CD4-positive, alpha-beta memory T cell (primary cell): Measurements from ENCODE around the gene ASPHD2. TPM values are rescaled to one million over a fixed set of nuclear protein-coding genes. Genes with fewer than 3 reads are reported as not detected.

Experiments used
- CTCF ChIA-PET: fragments of 350-600 bp; sonication (Branson Sonifier 250); formaldehyde crosslinking; loops from one replicate; lab custom pipeline; 2021; ENCODE audit warnings: inconsistent platforms; ENCODE audit not compliant: partially characterized antibody; lab: Charles Lee
- POLR2A ChIA-PET: fragments of 350-600 bp; sonication (Branson Sonifier 250); formaldehyde crosslinking; loops from one replicate; lab custom pipeline; 2021; ENCODE audit not compliant: partially characterized antibody; lab: Charles Lee
- DNase-seq, 5 donors: peaks; one replicate each; pipeline versions ENCODE4 v3.0.0 to v3.0.0-alpha.2; 2020 to 2022; ENCODE audit warnings: mixed read lengths in 1 of 5
- H3K27ac ChIP-seq: one replicate; pipeline ENCODE4 v1.7.0; 2013; ENCODE audit warnings: low read depth, low read length
- H3K27me3 ChIP-seq: 2 replicates; pipeline ENCODE4 v1.7.0; 2013; ENCODE audit warnings: mild to moderate bottlenecking, low read length, moderate library complexity; ENCODE audit not compliant: insufficient read depth
- H3K36me3 ChIP-seq: 2 replicates; pipeline ENCODE4 v1.7.0; 2013; ENCODE audit warnings: mild to moderate bottlenecking, low read length, moderate library complexity; ENCODE audit not compliant: insufficient read depth
- H3K4me1 ChIP-seq: 2 replicates; pipeline ENCODE4 v1.7.0; 2013; ENCODE audit warnings: mild to moderate bottlenecking, low read length, moderate library complexity; ENCODE audit not compliant: insufficient read depth
- H3K4me3 ChIP-seq, 2 donors: one replicate each; pipeline ENCODE4 v1.7.0; 2013; ENCODE audit warnings: low read length in 2 of 2, mild to moderate bottlenecking in 1 of 2
- H3K9me3 ChIP-seq, 2 donors: one replicate each; pipeline ENCODE4 v1.7.0; 2013; ENCODE audit warnings: low read length in 2 of 2, control low read depth in 1 of 2; ENCODE audit not compliant: control insufficient read depth in 1 of 2
- H3K27ac Mint-ChIP-seq, 7 donors: one replicate each; pipeline ENCODE4 v1.8.0; 2020 to 2021; ENCODE audit warnings: mixed read lengths in 7 of 7, mild to moderate bottlenecking in 6 of 7, inconsistent platforms in 3 of 7, moderate library complexity in 3 of 7
- H3K27me3 Mint-ChIP-seq, 2 donors: one replicate each; pipeline ENCODE4 v1.8.0; 2020 to 2021; ENCODE audit warnings: mixed read lengths in 2 of 2
- H3K36me3 Mint-ChIP-seq, 2 donors: one replicate each; pipeline ENCODE4 v1.8.0; 2020 to 2021; ENCODE audit warnings: mixed read lengths in 2 of 2, inconsistent platforms in 1 of 2, mild to moderate bottlenecking in 1 of 2
- H3K4me1 Mint-ChIP-seq, 4 donors: one replicate each; pipeline ENCODE4 v1.8.0; 2020 to 2021; ENCODE audit warnings: mixed read lengths in 4 of 4, mild to moderate bottlenecking in 1 of 4
- H3K4me3 Mint-ChIP-seq, 8 donors: one replicate each; pipeline ENCODE4 v1.8.0; 2020 to 2021; ENCODE audit warnings: mixed read lengths in 8 of 8, mild to moderate bottlenecking in 7 of 8, moderate library complexity in 6 of 8, inconsistent platforms in 3 of 8
- H3K9me3 Mint-ChIP-seq, 8 donors: one replicate each; pipeline ENCODE4 v1.8.0; 2020 to 2021; ENCODE audit warnings: mixed read lengths in 8 of 8, mild to moderate bottlenecking in 5 of 8, inconsistent platforms in 3 of 8, moderate library complexity in 1 of 8
- intact Hi-C: fragments of 100-400 bp; cut with micrococcal nuclease; formaldehyde crosslinking; loops from one replicate; pipeline ENCODE4 v1.15.1; 2023
- polyA plus RNA-seq, 2 donors: library from polyadenylated mRNA; unstranded; fragments of 300-500 nt; fragmentation: Illumina TruSeq; gene quantifications; one replicate each; pipeline ENCODE4 v1.2.3, GENCODE V29; 2021
- total RNA-seq, 2 experiments: library from RNA; stranded (reverse); gene quantifications; one replicate each; pipeline ENCODE4 v1.2.3, GENCODE V29; 2021

ASPHD2 gene
- total and polyA plus RNA-seq, 4 experiments from 2014 or later = 2.8 to 4.1 (median 4.0) TPM

GRCh38 chr22:26416256-26416655, 12.8 kb upstream of the ASPHD2 start:
- no peaks in the 10 kb centered on the region for H3K36me3 ChIP-seq
- no peak overlapping the region for H3K4me3 Mint-ChIP-seq
- no peaks in the 10 kb centered on the region for H3K4me1 Mint-ChIP-seq
- no peaks in the 10 kb centered on the region for H3K9me3 ChIP-seq
- no peak for DNase-seq
- no peak overlapping the region for H3K4me3 ChIP-seq
- H3K27ac Mint-ChIP-seq = no peak overlapping the region
- peaks cover 0 to 2% (median 0%) of the 10 kb centered on the region in 8 donors for H3K9me3 Mint-ChIP-seq
- H3K36me3 Mint-ChIP-seq = no peaks in the 10 kb centered on the region
- intact Hi-C loops = no loop called here
- ChIA-PET POLR2A (interaction anchor here (1.2 to 1.7 kb wide), 2 partner anchors 12 to 13 kb away, joined by 3 read pairs; partner anchors contain the start of gene ASPHD2), CTCF (interaction anchor here (1.3 kb wide), 1 partner anchor 45 kb away, joined by 3 read pairs; no protein-coding TSS in a partner anchor)
- H3K27ac ChIP-seq = no peak overlapping the region
- no peaks in the 10 kb centered on the region for H3K4me1 ChIP-seq
- H3K27me3 ChIP-seq = no peaks in the 10 kb centered on the region
- H3K27me3 Mint-ChIP-seq = peaks cover 5 to 16% of the 10 kb centered on the region in 2 donors

GRCh38 chr22:26416670-26417276, 12.3 kb upstream of the ASPHD2 start:
- no peak overlapping the region for H3K27ac Mint-ChIP-seq
- no peaks in the 10 kb centered on the region for H3K36me3 Mint-ChIP-seq
- POLR2A ChIA-PET = interaction anchor here (1.2 kb wide), 1 partner anchor 13 kb away, joined by 3 read pairs; the partner anchor contains the start of gene ASPHD2

GRCh38 chr22:26417406-26417805, 11.7 kb upstream of the ASPHD2 start:
- POLR2A ChIA-PET = interaction anchor here (1.2 kb wide), 1 partner anchor 12 kb away, joined by 3 read pairs; the partner anchor contains the start of gene ASPHD2
- H3K27me3 Mint-ChIP-seq = peaks cover 7 to 16% of the 10 kb centered on the region in 2 donors

More at GRCh38 chr22:26416670-26417276, 12.3 kb upstream of the ASPHD2 start:
- Mint-ChIP-seq H3K27me3 (peaks cover 5 to 16% of the 10 kb centered on the region in 2 donors), H3K4me3 (no peak overlapping the region), H3K9me3 (peaks cover 0 to 5% (median 0%) of the 10 kb centered on the region in 8 donors), H3K4me1 (no peaks in the 10 kb centered on the region)
- DNase-seq = no peak
- no peak overlapping the region for H3K4me3 ChIP-seq
- H3K27ac ChIP-seq = no peak overlapping the region
- no peaks in the 10 kb centered on the region for H3K4me1 ChIP-seq
- no peaks in the 10 kb centered on the region for H3K36me3 ChIP-seq
- CTCF ChIA-PET = interaction anchor here (1.5 kb wide), 1 partner anchor 19 kb away, joined by 3 read pairs; no protein-coding TSS in a partner anchor
- intact Hi-C loops = no loop called here
- no peaks in the 10 kb centered on the region for H3K9me3 ChIP-seq
- no peaks in the 10 kb centered on the region for H3K27me3 ChIP-seq

GRCh38 chr22:26418620-26419019, 10.4 kb upstream of the ASPHD2 start:
- DNase-seq = no peak
- Mint-ChIP-seq H3K27ac (no peak overlapping the region), H3K9me3 (peaks cover 0 to 20% (median 12%) of the 10 kb centered on the region in 8 donors), H3K36me3 (no peaks in the 10 kb centered on the region), H3K27me3 (peaks cover 10 to 18% of the 10 kb centered on the region in 2 donors), H3K4me1 (no peaks in the 10 kb centered on the region), H3K4me3 (no peak overlapping the region)
- H3K27ac ChIP-seq = no peak overlapping the region
- no peaks in the 10 kb centered on the region for H3K27me3 ChIP-seq
- POLR2A ChIA-PET = no interaction called here
- CTCF ChIA-PET = interaction anchor here (1.5 kb wide), 1 partner anchor 21 kb away, joined by 3 read pairs; no protein-coding TSS in a partner anchor
- peaks cover 0 to 9% of the 10 kb centered on the region in 2 donors for H3K9me3 ChIP-seq
- no peak overlapping the region for H3K4me3 ChIP-seq
- no peaks in the 10 kb centered on the region for H3K4me1 ChIP-seq
- H3K36me3 ChIP-seq = no peaks in the 10 kb centered on the region
- intact Hi-C loops = no loop called here

More at GRCh38 chr22:26417406-26417805, 11.7 kb upstream of the ASPHD2 start:
- CTCF ChIA-PET = interaction anchor here (1.5 kb wide), 1 partner anchor 20 kb away, joined by 3 read pairs; no protein-coding TSS in a partner anchor
- Mint-ChIP-seq H3K4me3 (no peak overlapping the region), H3K4me1 (no peaks in the 10 kb centered on the region), H3K36me3 (no peaks in the 10 kb centered on the region), H3K9me3 (peaks cover 0 to 9% (median under 1%) of the 10 kb centered on the region in 8 donors), H3K27ac (no peak overlapping the region)
- Histone ChIP-seq H3K4me1 (no peaks in the 10 kb centered on the region), H3K4me3 (no peak overlapping the region), H3K27ac (no peak overlapping the region), H3K36me3 (no peaks in the 10 kb centered on the region), H3K27me3 (no peaks in the 10 kb centered on the region), H3K9me3 (no peaks in the 10 kb centered on the region)
- no peak for DNase-seq
- intact Hi-C loops = no loop called here

- DNase-seq = no peak
- H3K4me3 Mint-ChIP-seq = peak overlapping the region; percentile 30 to 76 (median 57)
- Histone ChIP-seq H3K4me3 (no peak overlapping the region), H3K9me3 (peaks cover 0 to 9% of the 10 kb centered on the region in 2 donors), H3K4me1 (peaks cover 25% of the 10 kb centered on the region), H3K27ac (no peak overlapping the region), H3K36me3 (no peaks in the 10 kb centered on the region), H3K27me3 (no peaks in the 10 kb centered on the region)
- H3K27me3 Mint-ChIP-seq = peaks cover 4 to 5% of the 10 kb centered on the region in 2 donors
- H3K4me1 Mint-ChIP-seq = peaks cover 17 to 37% (median 26%) of the 10 kb centered on the region in 4 donors
- POLR2A ChIA-PET = no interaction called here
- CTCF ChIA-PET = no interaction called here
- H3K9me3 Mint-ChIP-seq = peaks cover 0 to 20% (median 15%) of the 10 kb centered on the region in 8 donors
- H3K27ac Mint-ChIP-seq = peak overlapping the region; percentile 5 to 82 (median 74)
- peaks cover 0 to 5% of the 10 kb centered on the region in 2 donors for H3K36me3 Mint-ChIP-seq
- intact Hi-C loops = loop anchor here (5.0 kb wide), 2 partner anchors 165 to 230 kb away; partner anchors contain the start of genes MIAT and TPST2
Observed at GRCh38 chr22:26426924-26427323, 2.1 kb upstream of the ASPHD2 start.

GRCh38 chr22:26429458-26430286, 612 bp downstream of the ASPHD2 start:
- peaks cover 18 to 37% (median 26%) of the 10 kb centered on the region in 4 donors for H3K4me1 Mint-ChIP-seq

More at GRCh38 chr22:26429458-26430286, 612 bp downstream of the ASPHD2 start:
- H3K36me3 ChIP-seq = peaks cover 4% of the 10 kb centered on the region
- H3K4me1 ChIP-seq = peaks cover 25% of the 10 kb centered on the region
- Mint-ChIP-seq H3K9me3 (no peaks in the 10 kb centered on the region), H3K4me3 (peak overlapping the region; percentile 77 to 87 (median 84)), H3K27ac (peak overlapping the region; percentile 70 to 88 (median 87)), H3K27me3 (peaks cover 0 to 2% of the 10 kb centered on the region in 2 donors), H3K36me3 (peaks cover 7 to 13% of the 10 kb centered on the region in 2 donors)
- ChIA-PET POLR2A (interaction anchor here (0.9 to 4.8 kb wide), 6 partner anchors 13 to 243 kb away, joined by 3 to 46 read pairs (median 5); partner anchors contain the start of genes HPS4 and SRRD), CTCF (interaction anchor here (1.1 to 1.8 kb wide), 2 partner anchors 32 to 244 kb away, joined by 5 to 9 read pairs; no protein-coding TSS in a partner anchor)
- no peak for DNase-seq
- H3K4me3 ChIP-seq = peak overlapping the region; percentile 36 to 55
- H3K9me3 ChIP-seq = no peaks in the 10 kb centered on the region
- H3K27me3 ChIP-seq = no peaks in the 10 kb centered on the region
- H3K27ac ChIP-seq = no peak overlapping the region
- intact Hi-C loops = loop anchor here (1.0 to 5.0 kb wide), 4 partner anchors 53 to 243 kb away; partner anchors contain the start of genes HPS4, MIAT, SRRD and TPST2
